K562 (cell line): Measurements from ENCODE around the gene GRIN1. TPM values are rescaled to one million over a fixed set of nuclear protein-coding genes. Genes with fewer than 3 reads are reported as not detected.

Source experiments
- ATAC-seq: fragments of 200-7000 bp; cut with Tn5 transposase; 3 replicates; pipeline ENCODE4 v1.9.1; 2020; ENCODE audit warnings: moderate library complexity
- BruUV-seq: library from RNA; stranded (reverse); fragments of 400-500 nt; replicated peaks from 2 replicates; lab custom pipeline; 2021; lab: Mats Ljungman, UMichigan
- CTCF ChIA-PET: fragments of 300-600 bp; formaldehyde crosslinking; extraction: SDS; loops from one replicate; lab custom pipeline; 2021; ENCODE audit warnings: low intra/inter-chr PET ratio; lab: Yijun Ruan, JAX
- POLR2A ChIA-PET: fragments of 300-600, 350-650 bp; sonication (Branson Sonifier 250); formaldehyde crosslinking; extraction: SDS; loops from one replicate; lab custom pipeline; 2021; ENCODE audit warnings: antibody characterized with exemption, inconsistent platforms; lab: Yijun Ruan, JAX
- DNase-seq, 4 experiments: peaks; one replicate each; pipeline versions ENCODE4 v3.0.0 to v3.0.0-alpha.2; 2011 to 2018; ENCODE audit warnings: low spot score in 3 of 4, mixed read lengths in 3 of 4; ENCODE audit errors: extremely low read depth in 1 of 4
- FAIRE-seq: peaks from 2 replicates; lab custom pipeline; 2011; peaks lifted over from hg19 to GRCh38; lab: Jason Lieb, UNC
- H2AFZ ChIP-seq: 2 replicates; pipeline ENCODE4 v1.6.0; 2011; ENCODE audit warnings: low read depth, low read length, control low read depth, inconsistent platforms
- H3K27ac ChIP-seq: fragments of 200-600 bp; 3 replicates; pipeline ENCODE4 v1.8.0; 2011; ENCODE audit warnings: low read depth, mild to moderate bottlenecking, control low read depth, inconsistent platforms, low read length, moderate library complexity, mixed read lengths; ENCODE audit errors: extremely low read depth
- H3K27me3 ChIP-seq, 2 experiments: fragments of 300-600 bp in 1 of 2; 2 replicates in 1 of 2; 3 replicates in 1 of 2; pipeline versions ENCODE4 v1.6.0 to v1.8.0; 2011; ENCODE audit warnings: inconsistent platforms in 2 of 2, low read length in 2 of 2, mild to moderate bottlenecking in 1 of 2, mixed read lengths in 1 of 2, moderate library complexity in 1 of 2; ENCODE audit not compliant: control insufficient read depth in 2 of 2, insufficient read depth in 2 of 2
- H3K36me3 ChIP-seq: fragments of 300-600 bp; 3 replicates; pipeline ENCODE4 v1.8.0; 2011; ENCODE audit warnings: mild to moderate bottlenecking, low read length, inconsistent platforms; ENCODE audit not compliant: control insufficient read depth, insufficient read depth
- H3K4me1 ChIP-seq, 2 experiments: fragments of 200-600 bp in 1 of 2; replicated peaks in 1 of 2; 2 replicates in 1 of 2; 3 replicates in 1 of 2; pipeline versions ENCODE4 v1.5.1 to v1.8.0; 2011; ENCODE audit warnings: inconsistent platforms in 2 of 2, low read length in 2 of 2, mild to moderate bottlenecking in 1 of 2, mixed read lengths in 1 of 2, moderate library complexity in 1 of 2; ENCODE audit not compliant: control insufficient read depth in 2 of 2, insufficient read depth in 2 of 2
- H3K4me2 ChIP-seq: 2 replicates; pipeline ENCODE4 v1.6.1; 2011; ENCODE audit warnings: low read length, control low read depth, inconsistent platforms, mixed read lengths; ENCODE audit not compliant: insufficient read depth
- H3K4me3 ChIP-seq: fragments of 200-600 bp; sonication (generic), shearing (Covaris generic); 2 replicates; pipeline ENCODE4 v1.5.1; 2016; ENCODE audit warnings: control low read depth, inconsistent platforms
- H3K79me2 ChIP-seq: fragments of 200-600 bp; 3 replicates; pipeline ENCODE4 v1.8.0; 2011; ENCODE audit warnings: low read length, inconsistent platforms; ENCODE audit not compliant: control insufficient read depth, insufficient read depth
- H3K9ac ChIP-seq, 2 experiments: 2 replicates each; pipeline versions ENCODE4 v1.6.0 to v1.6.1; 2011; ENCODE audit warnings: low read depth in 2 of 2, low read length in 2 of 2, control low read depth in 1 of 2, inconsistent platforms in 1 of 2, mild to moderate bottlenecking in 1 of 2, mixed read lengths in 1 of 2; ENCODE audit not compliant: insufficient read depth in 1 of 2
- H3K9me1 ChIP-seq: one replicate; pipeline ENCODE4 v1.6.0; 2011; ENCODE audit warnings: inconsistent platforms, mild to moderate bottlenecking, low read length, moderate library complexity; ENCODE audit not compliant: control insufficient read depth, insufficient read depth
- H3K9me3 ChIP-seq: replicated peaks from 2 replicates; pipeline ENCODE4 v1.5.1; 2011; ENCODE audit warnings: low read depth, low read length, inconsistent platforms; ENCODE audit not compliant: control insufficient read depth, insufficient read depth
- H4K20me1 ChIP-seq: replicated peaks from 2 replicates; pipeline ENCODE4 v1.6.1; 2011; ENCODE audit warnings: low read length, inconsistent platforms, mixed read lengths; ENCODE audit not compliant: control insufficient read depth, insufficient read depth
- WGBS: fragments of 100-300 bp; shearing (Covaris generic); methylation state at CpG from one replicate; pipeline ENCODE4 v1.1.6; 2016; ENCODE audit warnings: low coverage, mixed read lengths; ENCODE audit not compliant: insufficient coverage; ENCODE audit errors: missing lambda C conversion rate; 5-methylcytosine and 5-hydroxymethylcytosine counted together
- in situ Hi-C: fragments of 300-500 bp; cut with MboI; formaldehyde crosslinking; loops from 4 replicates; pipeline ENCODE4 v1.15.0; 2018; ENCODE audit warnings: inconsistent platforms, mixed read lengths
- intact Hi-C: fragments of 100-400 bp; cut with micrococcal nuclease; formaldehyde crosslinking; loops from 2 replicates; pipeline ENCODE4 v1.14.2; 2022
- polyA plus RNA-seq, 8 experiments: library from polyadenylated mRNA; depleted of rRNA in 4 of 8; stranded (reverse) in 5 of 8; unstranded in 3 of 8; fragments of >200 nt; fragmentation: Nextera tagmentation in 2 of 8; fragmentation: Illumina TruSeq in 1 of 8; extraction: Ambion mirVana in 2 of 8; extraction: Trizol in 1 of 8; gene quantifications; 2 replicates each; pipeline versions ENCODE4 v1.2.1 to v1.2.3, GENCODE V29; 2011 to 2014; ENCODE audit warnings: inconsistent platforms in 1 of 8, missing spikeins in 1 of 8
- total RNA-seq, 7 experiments: library from RNA; depleted of rRNA in 6 of 7; stranded (reverse); fragments of >200 nt in 6 of 7; fragmentation: Illumina TruSeq in 2 of 7; extraction: Trizol in 2 of 7; gene quantifications; 2 replicates each; pipeline versions ENCODE4 v1.2.1 to v1.2.3, GENCODE V29; 2011 to 2021; ENCODE audit warnings: low replicate concordance in 1 of 7
- TF ChIP-seq, protein P1 (sequence below): sonication (generic); formaldehyde crosslinking; IDR thresholded peaks from 2 replicates; pipeline ENCODE4 v1.8.1; 2023; ENCODE audit warnings: mild to moderate bottlenecking, missing genetic modification reagents
- TF ChIP-seq, protein P2 (sequence below), 2 experiments: fragments of 450-650 bp in 1 of 2; sonication (generic) in 1 of 2; formaldehyde crosslinking in 1 of 2; IDR thresholded peaks in 1 of 2; conservative IDR thresholded peaks in 1 of 2; 2 replicates each; pipeline versions ENCODE4 v1.6.1 to v1.8.1; 2016 to 2023; ENCODE audit warnings: mild to moderate bottlenecking in 2 of 2, moderate library complexity in 2 of 2, inconsistent platforms in 1 of 2, missing genetic modification reagents in 1 of 2

GRIN1 gene
- total and polyA plus RNA-seq, 9 of the 15 experiments (the other 6 are each of a cell fraction or from before 2014, with no cell fraction given) = 0.03 to 0.35 (median 0.16) TPM; not detected in 6

DNA sequence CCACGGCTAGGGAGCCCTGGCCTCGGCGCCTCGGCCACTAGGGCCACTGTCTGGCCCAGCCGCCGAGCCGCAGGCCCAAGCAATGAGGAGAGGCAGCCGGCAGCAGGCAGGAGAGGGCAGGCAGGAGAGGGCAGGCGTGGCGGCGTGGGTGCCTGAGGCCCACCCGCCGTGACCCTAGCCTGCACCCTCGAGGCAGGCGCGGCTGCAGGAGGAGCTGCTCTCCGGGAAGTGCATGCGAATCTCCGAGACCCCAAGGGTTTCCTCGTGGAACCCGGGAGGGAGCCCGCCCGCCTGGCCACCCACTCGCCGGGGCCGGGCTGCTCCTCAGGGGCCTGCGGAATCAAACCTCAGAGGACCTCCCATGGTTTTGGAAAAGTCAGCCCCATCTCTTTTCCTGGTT is 9.3 kb downstream of the GRIN1 start:
- FAIRE-seq (no peak), ATAC-seq (no peak), DNase-seq (no peak)
- Histone ChIP-seq H3K4me2 (no peak overlapping the region), H3K4me3 (no peak overlapping the region), H3K27me3 (peaks cover 0 to 7% of the 10 kb centered on the region in 2 experiments; a peak in 2 of 5 replicates), H3K36me3 (no peaks in the 10 kb centered on the region), H3K79me2 (no peaks in the 10 kb centered on the region), H3K27ac (no peak overlapping the region), H3K9me3 (no peaks in the 10 kb centered on the region), H3K9me1 (no peaks in the 10 kb centered on the region), H3K4me1 (peaks cover 8 to 52% of the 10 kb centered on the region in 2 experiments; a peak in 3 of 5 replicates), H2AFZ (no peak overlapping the region), H3K9ac (peak overlapping the region in 1 of 2 experiments; percentile 35; a peak in 1 of 4 replicates), H4K20me1 (0 out of 2 replicates have a peak, but pooled peaks cover 5% of the 10 kb centered on the region)
- BruUV-seq = no TSS peak
- intact Hi-C loops (no loop called here), in situ Hi-C loops (no loop called here)
- WGBS = 73% methylated on average over 15 of the region's 27 CpGs
- ChIA-PET POLR2A (interaction anchor here (0.6 to 3.4 kb wide), 3 partner anchors 9 to 28 kb away, joined by 4 to 22 read pairs (median 4); partner anchors contain the start of gene GRIN1), CTCF (no interaction called here)
- TF ChIP-seq, protein P1, sequence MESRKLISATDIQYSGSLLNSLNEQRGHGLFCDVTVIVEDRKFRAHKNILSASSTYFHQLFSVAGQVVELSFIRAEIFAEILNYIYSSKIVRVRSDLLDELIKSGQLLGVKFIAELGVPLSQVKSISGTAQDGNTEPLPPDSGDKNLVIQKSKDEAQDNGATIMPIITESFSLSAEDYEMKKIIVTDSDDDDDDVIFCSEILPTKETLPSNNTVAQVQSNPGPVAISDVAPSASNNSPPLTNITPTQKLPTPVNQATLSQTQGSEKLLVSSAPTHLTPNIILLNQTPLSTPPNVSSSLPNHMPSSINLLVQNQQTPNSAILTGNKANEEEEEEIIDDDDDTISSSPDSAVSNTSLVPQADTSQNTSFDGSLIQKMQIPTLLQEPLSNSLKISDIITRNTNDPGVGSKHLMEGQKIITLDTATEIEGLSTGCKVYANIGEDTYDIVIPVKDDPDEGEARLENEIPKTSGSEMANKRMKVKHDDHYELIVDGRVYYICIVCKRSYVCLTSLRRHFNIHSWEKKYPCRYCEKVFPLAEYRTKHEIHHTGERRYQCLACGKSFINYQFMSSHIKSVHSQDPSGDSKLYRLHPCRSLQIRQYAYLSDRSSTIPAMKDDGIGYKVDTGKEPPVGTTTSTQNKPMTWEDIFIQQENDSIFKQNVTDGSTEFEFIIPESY (CRISPR knock-in tag) = 0 out of 2 replicates have a peak, but pooled peaks have one; percentile 23
- TF ChIP-seq, protein P2, sequence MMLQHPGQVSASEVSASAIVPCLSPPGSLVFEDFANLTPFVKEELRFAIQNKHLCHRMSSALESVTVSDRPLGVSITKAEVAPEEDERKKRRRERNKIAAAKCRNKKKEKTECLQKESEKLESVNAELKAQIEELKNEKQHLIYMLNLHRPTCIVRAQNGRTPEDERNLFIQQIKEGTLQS (IDR thresholded peaks at IDR 0.05) = no peak
- TF ChIP-seq, protein P2 (CRISPR knock-in tag; conservative IDR thresholded peaks at IDR 0.05) = no peak
